HepG2 (cell line): Measurements from ENCODE around the gene TPP2. TPM values are rescaled to one million over a fixed set of nuclear protein-coding genes. Genes with fewer than 3 reads are reported as not detected.
A peak's percentile ranks its signal among the peaks of the same experiment; 100 is the strongest.

Experiments used
- ATAC-seq: fragments of 200-7000 bp; cut with Tn5 transposase; 3 replicates; pipeline ENCODE4 v1.9.1; 2020; ENCODE audit warnings: mild to moderate bottlenecking, moderate library complexity
- BruUV-seq: library from RNA; stranded (reverse); fragments of 400-500 nt; replicated peaks from 2 replicates; lab custom pipeline; 2021; lab: Mats Ljungman, UMichigan
- CTCF ChIA-PET: fragments of 300-600 bp; formaldehyde crosslinking; extraction: SDS; loops from one replicate; lab custom pipeline; 2021; ENCODE audit warnings: low total read pairs, inconsistent platforms, low intra/inter-chr PET ratio; lab: Yijun Ruan, JAX
- POLR2A ChIA-PET: fragments of 350-600 bp; sonication (Branson Sonifier 250); formaldehyde crosslinking; loops from one replicate; lab custom pipeline; 2020; ENCODE audit warnings: antibody characterized with exemption, inconsistent platforms; lab: Yijun Ruan, JAX
- DNase-seq: peaks from one replicate; pipeline ENCODE4 v3.0.0-alpha.2; 2015; ENCODE audit warnings: low spot score
- FAIRE-seq: peaks from 3 replicates; lab custom pipeline; 2011; peaks lifted over from hg19 to GRCh38; lab: Jason Lieb, UNC
- H2AFZ ChIP-seq: one replicate; pipeline ENCODE4 v1.6.1; 2011; ENCODE audit warnings: low read length, inconsistent platforms
- H3K27ac ChIP-seq: fragments of 300-600 bp; 3 replicates; pipeline ENCODE4 v1.8.0; 2011; ENCODE audit warnings: mixed run types, mild to moderate bottlenecking, mixed read lengths, low read length, inconsistent platforms; ENCODE audit not compliant: insufficient read depth; ENCODE audit errors: extremely low read length
- H3K27me3 ChIP-seq, 2 experiments: fragments of 200-600 bp in 1 of 2; 2 replicates in 1 of 2; 3 replicates in 1 of 2; pipeline versions ENCODE4 v1.6.0 to v1.8.0; 2011; ENCODE audit warnings: low read length in 2 of 2, mild to moderate bottlenecking in 2 of 2, moderate library complexity in 2 of 2, inconsistent platforms in 1 of 2; ENCODE audit not compliant: insufficient read depth in 2 of 2, control insufficient read depth in 1 of 2
- H3K36me3 ChIP-seq, 2 experiments: fragments of 200-600 bp in 1 of 2; replicated peaks in 1 of 2; 2 replicates in 1 of 2; 3 replicates in 1 of 2; pipeline versions ENCODE4 v1.5.1 to v1.8.0; 2011; ENCODE audit warnings: low read length in 2 of 2, inconsistent platforms in 1 of 2; ENCODE audit not compliant: insufficient read depth in 2 of 2, control insufficient read depth in 1 of 2
- H3K4me1 ChIP-seq: 2 replicates; pipeline ENCODE4 v1.5.1; 2012; ENCODE audit warnings: low read length, inconsistent platforms; ENCODE audit not compliant: insufficient read depth
- H3K4me2 ChIP-seq: 2 replicates; pipeline ENCODE4 v1.6.0; 2011; ENCODE audit warnings: low read depth, low read length, inconsistent platforms
- H3K4me3 ChIP-seq, 3 experiments: fragments of 200-600 bp in 1 of 3; sonication (generic), shearing (Covaris generic) in 1 of 3; replicated peaks in 1 of 3; 2 replicates each; pipeline ENCODE4 v1.5.1; 2011 to 2016; ENCODE audit warnings: low read length in 3 of 3, inconsistent platforms in 2 of 3, low read depth in 2 of 3, mild to moderate bottlenecking in 2 of 3, control low read depth in 1 of 3, mixed read lengths in 1 of 3; ENCODE audit not compliant: insufficient read depth in 1 of 3
- H3K79me2 ChIP-seq: one replicate; pipeline ENCODE4 v1.6.1; 2011; ENCODE audit warnings: low read length, inconsistent platforms; ENCODE audit not compliant: insufficient read depth
- H3K9ac ChIP-seq: 2 replicates; pipeline ENCODE4 v1.6.0; 2011; ENCODE audit warnings: mild to moderate bottlenecking, low read depth, low read length, inconsistent platforms; ENCODE audit not compliant: insufficient read depth
- H3K9me3 ChIP-seq: 2 replicates; pipeline ENCODE4 v1.5.1; 2012; ENCODE audit warnings: mild to moderate bottlenecking, low read length
- H4K20me1 ChIP-seq: 2 replicates; pipeline ENCODE4 v1.6.0; 2011; ENCODE audit warnings: inconsistent platforms, mild to moderate bottlenecking, low read length, moderate library complexity; ENCODE audit not compliant: insufficient read depth
- ATF4 ChIP-seq, 2 experiments: fragments of 450-650 bp in 1 of 2; sonication (generic) in 1 of 2; formaldehyde crosslinking; IDR thresholded peaks; 2 replicates each; pipeline versions ENCODE4 v1.5.0 to v1.8.0; 2020 to 2022; ENCODE audit warnings: mild to moderate bottlenecking in 1 of 2, missing genetic modification reagents in 1 of 2
- GATAD1 ChIP-seq: IDR thresholded peaks from 2 replicates; pipeline ENCODE4 v1.6.1; 2016; ENCODE audit warnings: missing genetic modification reagents, missing compliant biosample characterization
- MNT ChIP-seq: fragments of 450-650 bp; IDR thresholded peaks from 2 replicates; pipeline ENCODE4 v1.6.1; 2016
- NCOA2 ChIP-seq: sonication (generic); formaldehyde crosslinking; IDR thresholded peaks from 2 replicates; pipeline ENCODE4 v1.8.0; 2022; ENCODE audit warnings: inconsistent platforms
- SAP130 ChIP-seq: IDR thresholded peaks from 2 replicates; pipeline ENCODE4 v1.6.1; 2016; ENCODE audit warnings: low read depth
- SMC3 ChIP-seq: IDR thresholded peaks from 2 replicates; pipeline ENCODE4 v1.6.1; 2011; ENCODE audit warnings: low read length, improper control_type of control experiment
- STAG1 ChIP-seq: sonication (generic); formaldehyde crosslinking; IDR thresholded peaks from 2 replicates; pipeline ENCODE4 v1.4.0; 2020; ENCODE audit warnings: missing genetic modification reagents
- TEAD3 ChIP-seq: optimal IDR thresholded peaks from 2 replicates; pipeline ENCODE3; 2016; ENCODE audit warnings: borderline replicate concordance
- ZNF296 ChIP-seq: sonication (generic); formaldehyde crosslinking; conservative IDR thresholded peaks from 2 replicates; pipeline ENCODE4 v1.5.0; 2020; ENCODE audit warnings: mild to moderate bottlenecking, missing genetic modification reagents
- ZNF672 ChIP-seq: sonication (generic); formaldehyde crosslinking; IDR thresholded peaks from 2 replicates; pipeline ENCODE4 v1.8.1; 2022; ENCODE audit warnings: missing genetic modification reagents
- WGBS: methylation state at CpG from one replicate; pipeline ENCODE4 v1.1.6; 2017; ENCODE audit warnings: low lambda C conversion rate; 5-methylcytosine and 5-hydroxymethylcytosine counted together
- in situ Hi-C: cut with HindIII; loops from 2 replicates; pipeline ENCODE4 v1.10.0; 2017; ENCODE audit warnings: low pct_unique_long_range_greater_than_20kb; ENCODE audit not compliant: extremely low pct_ligation_motif_present
- intact Hi-C: fragments of 100-400 bp; cut with micrococcal nuclease; formaldehyde crosslinking; loops from one replicate; pipeline ENCODE4 v1.10.0; 2022; ENCODE audit not compliant: unreplicated experiment
- polyA plus RNA-seq, 8 experiments: library from polyadenylated mRNA; depleted of rRNA in 3 of 8; stranded (reverse) in 7 of 8; unstranded in 1 of 8; fragments of >200 nt; fragmentation: Illumina TruSeq in 4 of 8; extraction: Trizol in 4 of 8; gene quantifications; 2 replicates each; pipeline versions ENCODE4 v1.2.1 to v1.2.3, GENCODE V29; 2011 to 2016; ENCODE audit warnings: low read depth in 4 of 8, missing spikeins in 1 of 8, mixed read lengths in 1 of 8; ENCODE audit not compliant: insufficient read depth in 1 of 8
- total RNA-seq, 5 experiments: library from RNA; depleted of rRNA; stranded (reverse); fragments of >200 nt; fragmentation: Illumina TruSeq; extraction: Trizol; gene quantifications; 2 replicates each; pipeline ENCODE4 v1.2.3, GENCODE V29; 2016; ENCODE audit warnings: low read depth in 1 of 5
- TF ChIP-seq, protein P1 (sequence below): sonication (generic); formaldehyde crosslinking; IDR thresholded peaks from 2 replicates; pipeline ENCODE4 v1.5.0; 2020; ENCODE audit warnings: mild to moderate bottlenecking, missing genetic modification reagents, moderate library complexity
- TF ChIP-seq, protein P2 (sequence below): sonication (generic); formaldehyde crosslinking; conservative IDR thresholded peaks from 2 replicates; pipeline ENCODE4 v1.4.0; 2020; ENCODE audit warnings: missing genetic modification reagents

TPP2 gene
- total and polyA plus RNA-seq, 2 of the 13 experiments (the other 11 are each of a cell fraction or from before 2014, with no cell fraction given), result 16.4 to 52.1 TPM

GRCh38 chr13:102724923-102725322 is 128.1 kb downstream of the TPP2 start (continued):
- TF ChIP-seq, protein P1, sequence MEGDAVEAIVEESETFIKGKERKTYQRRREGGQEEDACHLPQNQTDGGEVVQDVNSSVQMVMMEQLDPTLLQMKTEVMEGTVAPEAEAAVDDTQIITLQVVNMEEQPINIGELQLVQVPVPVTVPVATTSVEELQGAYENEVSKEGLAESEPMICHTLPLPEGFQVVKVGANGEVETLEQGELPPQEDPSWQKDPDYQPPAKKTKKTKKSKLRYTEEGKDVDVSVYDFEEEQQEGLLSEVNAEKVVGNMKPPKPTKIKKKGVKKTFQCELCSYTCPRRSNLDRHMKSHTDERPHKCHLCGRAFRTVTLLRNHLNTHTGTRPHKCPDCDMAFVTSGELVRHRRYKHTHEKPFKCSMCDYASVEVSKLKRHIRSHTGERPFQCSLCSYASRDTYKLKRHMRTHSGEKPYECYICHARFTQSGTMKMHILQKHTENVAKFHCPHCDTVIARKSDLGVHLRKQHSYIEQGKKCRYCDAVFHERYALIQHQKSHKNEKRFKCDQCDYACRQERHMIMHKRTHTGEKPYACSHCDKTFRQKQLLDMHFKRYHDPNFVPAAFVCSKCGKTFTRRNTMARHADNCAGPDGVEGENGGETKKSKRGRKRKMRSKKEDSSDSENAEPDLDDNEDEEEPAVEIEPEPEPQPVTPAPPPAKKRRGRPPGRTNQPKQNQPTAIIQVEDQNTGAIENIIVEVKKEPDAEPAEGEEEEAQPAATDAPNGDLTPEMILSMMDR (CRISPR knock-in tag), result peak; percentile 81
- TF ChIP-seq ZNF672 (CRISPR knock-in tag), result no peak
- TF ChIP-seq, protein P2, sequence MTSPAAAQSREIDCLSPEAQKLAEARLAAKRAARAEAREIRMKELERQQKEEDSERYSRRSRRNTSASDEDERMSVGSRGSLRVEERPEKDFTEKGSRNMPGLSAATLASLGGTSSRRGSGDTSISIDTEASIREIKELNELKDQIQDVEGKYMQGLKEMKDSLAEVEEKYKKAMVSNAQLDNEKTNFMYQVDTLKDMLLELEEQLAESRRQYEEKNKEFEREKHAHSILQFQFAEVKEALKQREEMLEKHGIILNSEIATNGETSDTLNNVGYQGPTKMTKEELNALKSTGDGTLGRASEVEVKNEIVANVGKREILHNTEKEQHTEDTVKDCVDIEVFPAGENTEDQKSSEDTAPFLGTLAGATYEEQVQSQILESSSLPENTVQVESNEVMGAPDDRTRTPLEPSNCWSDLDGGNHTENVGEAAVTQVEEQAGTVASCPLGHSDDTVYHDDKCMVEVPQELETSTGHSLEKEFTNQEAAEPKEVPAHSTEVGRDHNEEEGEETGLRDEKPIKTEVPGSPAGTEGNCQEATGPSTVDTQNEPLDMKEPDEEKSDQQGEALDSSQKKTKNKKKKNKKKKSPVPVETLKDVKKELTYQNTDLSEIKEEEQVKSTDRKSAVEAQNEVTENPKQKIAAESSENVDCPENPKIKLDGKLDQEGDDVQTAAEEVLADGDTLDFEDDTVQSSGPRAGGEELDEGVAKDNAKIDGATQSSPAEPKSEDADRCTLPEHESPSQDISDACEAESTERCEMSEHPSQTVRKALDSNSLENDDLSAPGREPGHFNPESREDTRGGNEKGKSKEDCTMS (CRISPR knock-in tag), result no peak
- TF ChIP-seq ATF4 (CRISPR knock-in tag; IDR thresholded peaks at IDR 0.05), result peak in 1 of 2 experiments; percentile 93; a peak in 2 of 4 replicates
- TF ChIP-seq TEAD3 (CRISPR knock-in tag), result peak; percentile 17
- TF ChIP-seq STAG1 (CRISPR knock-in tag), result peak; percentile 76

DNA sequence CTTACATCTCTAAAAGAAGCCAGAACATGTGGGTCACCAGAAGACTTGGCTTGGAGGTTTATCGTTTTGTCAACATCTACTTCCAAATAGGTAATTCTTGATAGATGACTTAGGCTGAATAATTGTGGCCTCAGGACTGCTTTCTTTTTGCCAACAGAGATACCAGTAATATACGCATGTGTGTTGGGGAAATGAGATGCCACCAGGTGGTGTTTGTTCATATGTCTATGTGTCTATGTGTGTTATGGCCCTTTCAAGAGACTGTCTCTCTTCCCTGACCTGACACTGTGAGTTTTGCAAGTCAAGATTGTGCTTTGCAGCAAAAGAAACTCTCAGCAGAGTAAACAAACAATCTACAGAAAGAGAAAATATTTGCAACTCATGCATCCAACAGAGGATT is 129.6 kb downstream of the TPP2 start:
- in situ Hi-C loops (no loop called here), intact Hi-C loops (loop anchor here (1.0 to 5.0 kb wide), 2 partner anchors 46 to 121 kb away; partner anchors contain the start of gene TEX30)
- Histone ChIP-seq H3K4me2 (no peak overlapping the region), H3K4me3 (no peak overlapping the region), H2AFZ (no peak overlapping the region), H3K27ac (no peak overlapping the region), H3K27me3 (no peaks in the 10 kb centered on the region), H4K20me1 (no peaks in the 10 kb centered on the region), H3K36me3 (no peaks in the 10 kb centered on the region)
- ChIA-PET POLR2A (no interaction called here), CTCF (interaction anchor here (1.6 to 1.9 kb wide), 2 partner anchors 119 to 121 kb away, joined by 4 to 10 read pairs; partner anchors contain the start of gene ERCC5)
- peak; percentile 75 for ATAC-seq
- FAIRE-seq, result no peak
- WGBS, result 8% methylated on average over 2 of the region's 2 CpGs
- BruUV-seq, result no TSS peak
- TF ChIP-seq SAP130 (0 out of 2 replicates have a peak, but pooled peaks have one; percentile 23), SMC3 (0 out of 2 replicates have a peak, but pooled peaks have one; percentile 30), MNT (peak; percentile 73), NCOA2 (CRISPR knock-in tag) (no peak), STAG1 (CRISPR knock-in tag) (peak; percentile 44), ZNF296 (CRISPR knock-in tag) (no peak), GATAD1 (CRISPR knock-in tag) (no peak)
- TF ChIP-seq, protein P1 (CRISPR knock-in tag), result peak; percentile 51
- TF ChIP-seq, all 625 proteins: peak for 5
- Histone ChIP-seq H3K4me1 (peaks cover 9% of the 10 kb centered on the region; the same call in 1 of the 2 replicates), H3K79me2 (no peaks in the 10 kb centered on the region), H3K9me3 (no peaks in the 10 kb centered on the region), H3K9ac (no peak overlapping the region)
- DNase-seq, result peak; percentile 35
